Bronchial epithelial cell (primary cell): ENCODE measurements around the gene CMTM3. TPM values are rescaled to one million over a fixed set of nuclear protein-coding genes. Genes with fewer than 3 reads are reported as not detected.
"Not testable (repeated sequence)": the region's sequence is repeated elsewhere in the genome, so short reads cannot be mapped to it uniquely, and the experiment has no call there.

Source experiments
- DNase-seq: peaks from one replicate; pipeline ENCODE4 v3.0.0-alpha.2; 2010; ENCODE audit warnings: low read depth
- FAIRE-seq: peaks from 2 replicates; lab custom pipeline; 2011; peaks lifted over from hg19 to GRCh38; lab: Jason Lieb, UNC
- H3K27me3 ChIP-seq: 2 replicates; pipeline ENCODE4 v1.5.1; 2011; ENCODE audit warnings: low read length; ENCODE audit not compliant: control insufficient read depth, insufficient read depth
- H3K36me3 ChIP-seq: 2 replicates; pipeline ENCODE4 v1.5.1; 2011; ENCODE audit warnings: low read length; ENCODE audit not compliant: control insufficient read depth, insufficient read depth
- H3K4me3 ChIP-seq: 2 replicates; pipeline ENCODE4 v1.5.1; 2011; ENCODE audit warnings: mild to moderate bottlenecking, low read depth, low read length, control low read depth
- CTCF ChIP-seq: IDR thresholded peaks from 2 replicates; pipeline ENCODE4 v1.5.1; 2011; ENCODE audit warnings: mild to moderate bottlenecking, moderate library complexity, low read length, control low read depth, inconsistent platforms; ENCODE audit not compliant: insufficient read depth, severe bottlenecking
- total RNA-seq: library from RNA; depleted of rRNA; stranded (reverse); fragments of >200 nt; gene quantifications from 2 replicates; pipeline ENCODE4 v1.2.1, GENCODE V29; 2014

CMTM3 gene
- total RNA-seq, 1 donor from 2014 or later = 1.1 TPM

- DNase-seq = no peak
- no peak for TF ChIP-seq CTCF
- FAIRE-seq = no peak
Observed at GRCh38 chr16:66656547-66656946, 52.0 kb downstream of the CMTM3 start.

DNA sequence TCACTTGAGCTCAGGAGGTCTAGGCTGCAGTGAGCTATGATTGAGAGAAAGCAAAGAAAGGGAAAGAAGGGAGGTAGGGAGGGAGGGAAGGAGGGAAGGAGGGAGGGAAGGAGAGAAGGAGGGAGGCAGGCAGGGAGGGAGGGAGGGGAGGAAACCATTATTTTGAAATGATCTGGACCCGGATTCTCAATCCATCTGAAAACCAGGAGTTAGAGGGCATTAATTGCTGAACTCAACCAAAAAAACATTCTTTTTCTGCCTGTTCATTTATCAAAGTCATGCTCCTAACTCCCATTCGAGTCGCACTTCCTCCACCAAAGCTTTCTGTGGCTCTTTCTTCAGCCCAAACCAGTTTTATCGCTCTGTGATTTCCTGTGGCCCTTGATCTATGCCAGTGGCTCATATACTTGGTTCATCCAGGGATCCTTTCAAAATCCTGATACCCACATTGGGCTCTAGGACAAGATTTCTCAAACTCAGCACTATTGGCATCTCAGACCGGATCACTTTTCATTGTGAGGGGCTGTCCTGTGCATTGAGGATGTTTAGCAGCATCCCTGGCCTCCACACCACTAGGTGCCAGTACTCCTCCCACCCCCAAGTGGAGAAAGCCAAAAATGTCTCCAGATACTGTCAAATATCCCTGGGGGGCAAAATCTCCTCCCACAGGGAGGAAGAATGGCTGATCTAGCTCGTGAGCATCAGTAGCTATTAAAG, 53.8 kb downstream of the CMTM3 start:
- TF ChIP-seq CTCF = no peak
- Histone ChIP-seq H3K27me3 (no peaks in the 10 kb centered on the region), H3K4me3 (no peak overlapping the region), H3K36me3 (no peaks in the 10 kb centered on the region)
- DNase-seq = no peak
- no peak for FAIRE-seq

More at GRCh38 chr16:66656547-66656946, 52.0 kb downstream of the CMTM3 start:
- Histone ChIP-seq H3K36me3 (no peaks in the 10 kb centered on the region), H3K4me3 (no peak overlapping the region), H3K27me3 (no peaks in the 10 kb centered on the region)

- no peak overlapping the region for H3K4me3 ChIP-seq
- H3K27me3 ChIP-seq = no peaks in the 10 kb centered on the region
- no peak for FAIRE-seq
- DNase-seq = no peak
- no peak for TF ChIP-seq CTCF
- H3K36me3 ChIP-seq = no peaks in the 10 kb centered on the region
Observed at GRCh38 chr16:66658860-66659190, 54.3 kb downstream of the CMTM3 start.

- Histone ChIP-seq H3K36me3 (no peaks in the 10 kb centered on the region), H3K4me3 (no peak overlapping the region), H3K27me3 (no peaks in the 10 kb centered on the region)
- TF ChIP-seq CTCF = peak; percentile 38
- FAIRE-seq = no peak
- peak; percentile 86 for DNase-seq
Observed at GRCh38 chr16:66660422-66661209, 56.1 kb downstream of the CMTM3 start.

GRCh38 chr16:66661210-66661560, 56.7 kb downstream of the CMTM3 start:
- H3K36me3 ChIP-seq = no peaks in the 10 kb centered on the region
- no peak overlapping the region for H3K4me3 ChIP-seq
- FAIRE-seq (no peak), DNase-seq (no peak)
- H3K27me3 ChIP-seq = no peaks in the 10 kb centered on the region
- no peak for TF ChIP-seq CTCF

DNA sequence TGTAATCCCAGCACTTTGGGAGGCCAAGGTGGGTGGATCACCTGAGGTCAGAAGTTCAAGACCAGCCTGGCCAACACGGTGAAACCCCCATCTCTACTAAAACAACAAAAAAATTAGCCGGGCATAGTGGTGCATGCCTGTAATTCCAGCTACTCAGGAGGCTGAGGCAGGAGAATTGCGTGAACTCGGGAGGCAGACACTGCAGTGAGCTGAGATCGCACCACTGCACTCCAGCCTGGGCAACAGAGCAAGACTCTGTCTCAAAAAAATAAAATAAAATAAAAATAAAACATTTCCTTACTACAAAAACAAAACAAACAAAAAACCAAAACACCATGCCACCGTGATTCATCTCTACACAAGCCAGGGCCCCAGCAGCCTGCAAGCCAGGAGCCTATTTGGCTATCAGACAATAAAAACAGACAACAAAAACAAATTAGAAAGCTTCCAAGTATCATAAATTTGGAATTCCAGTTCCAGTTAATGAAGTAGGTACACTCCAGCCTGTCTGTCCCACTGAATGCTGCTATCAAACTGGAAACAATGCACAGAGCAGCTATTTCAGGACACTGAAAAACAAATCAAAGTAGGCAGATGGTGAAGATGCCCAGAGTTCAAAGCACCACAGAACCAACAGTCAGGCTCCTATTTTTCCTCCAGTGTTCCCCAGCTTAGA, 57.3 kb downstream of the CMTM3 start:
- not testable (repeated sequence) for H3K4me3 ChIP-seq, H3K36me3 ChIP-seq, FAIRE-seq, DNase-seq, H3K27me3 ChIP-seq
